MM.1S (cell line): ENCODE results near the gene RHOF.

Source experiments
- CTCF ChIP-seq: fragments of 300-600 bp; sonication (generic); IDR thresholded peaks from 2 replicates; pipeline ENCODE4 v1.5.1; 2016; ENCODE audit warnings: antibody characterized with exemption, low read length, mixed read lengths
- EZH2 ChIP-seq: fragments of 300-600 bp; sonication (generic); optimal IDR thresholded peaks from 2 replicates; pipeline ENCODE3; 2017; ENCODE audit warnings: low read depth, mild to moderate bottlenecking, antibody characterized with exemption, low read length, mixed read lengths
- EZH2phosphoT487 ChIP-seq: fragments of 300-600 bp; sonication (generic); IDR thresholded peaks from 2 replicates; pipeline ENCODE4 v1.6.1; 2018; ENCODE audit warnings: antibody characterized with exemption, low read length

- TF ChIP-seq CTCF: no peak
- no peak for TF ChIP-seq EZH2
- no peak for TF ChIP-seq EZH2phosphoT487
Observed at GRCh38 chr12:121831571-121832245, 38.2 kb upstream of the RHOF start.
